Globus pallidus (tissue), 1 donor: Measurements from ENCODE around the gene RAB3C.

Source experiments
- DNase-seq: peaks from one replicate; pipeline ENCODE4 v3.0.0-alpha.2; 2015; ENCODE audit warnings: low spot score

RAB3C gene

GRCh38 chr5:58885260-58885659 lies 302.4 kb downstream of the RAB3C start:
- no peak for DNase-seq

GRCh38 chr5:58886315-58887207 lies 303.7 kb downstream of the RAB3C start:
- DNase-seq = peak; percentile 52

- DNase-seq = no peak
These were observed 304.4 kb downstream of the RAB3C start for GRCh38 chr5:58887311-58887710.

- no peak for DNase-seq
These were observed 305.0 kb downstream of the RAB3C start for GRCh38 chr5:58887721-58888409.

GRCh38 chr5:58890265-58890664 lies 307.4 kb downstream of the RAB3C start:
- no peak for DNase-seq

- DNase-seq = no peak
These were observed 307.8 kb downstream of the RAB3C start for GRCh38 chr5:58890701-58891085.

GRCh38 chr5:58891086-58891970 lies 308.5 kb downstream of the RAB3C start:
- DNase-seq = peak; percentile 65

- no peak for DNase-seq
These were observed 309.1 kb downstream of the RAB3C start for GRCh38 chr5:58891971-58892343.

- DNase-seq = no peak
These were observed 310.7 kb downstream of the RAB3C start for GRCh38 chr5:58893551-58893950.

GRCh38 chr5:58898006-58898405 lies 315.1 kb downstream of the RAB3C start:
- DNase-seq = no peak

- no peak for DNase-seq
These were observed 315.7 kb downstream of the RAB3C start for GRCh38 chr5:58898538-58898937.

GRCh38 chr5:58901271-58901670 lies 318.4 kb downstream of the RAB3C start:
- DNase-seq = no peak

- no peak for DNase-seq
These were observed 319.4 kb downstream of the RAB3C start for GRCh38 chr5:58902305-58902704.

GRCh38 chr5:58902765-58903164 lies 319.9 kb downstream of the RAB3C start:
- no peak for DNase-seq

- no peak for DNase-seq
These were observed 321.9 kb downstream of the RAB3C start for GRCh38 chr5:58904737-58905136.

- no peak for DNase-seq
These were observed 323.1 kb downstream of the RAB3C start for GRCh38 chr5:58905944-58906343.
